ENCODE results near the gene DSTN.
A peak's percentile ranks its signal among the peaks of the same experiment; 100 is the strongest.

The DSTN gene

GRCh38 chr20:17643531-17644188, 73.8 kb downstream of the DSTN start:
- H3K4me3 ChIP-seq (ENCODE audit: low read length): no peak overlapping the region
- DNase-seq (ENCODE audit: low read depth, low spot score): no peak

GRCh38 chr20:17644451-17644850, 74.6 kb downstream of the DSTN start:
- no peak overlapping the region for H3K4me3 ChIP-seq (ENCODE audit: low read length)

DNA sequence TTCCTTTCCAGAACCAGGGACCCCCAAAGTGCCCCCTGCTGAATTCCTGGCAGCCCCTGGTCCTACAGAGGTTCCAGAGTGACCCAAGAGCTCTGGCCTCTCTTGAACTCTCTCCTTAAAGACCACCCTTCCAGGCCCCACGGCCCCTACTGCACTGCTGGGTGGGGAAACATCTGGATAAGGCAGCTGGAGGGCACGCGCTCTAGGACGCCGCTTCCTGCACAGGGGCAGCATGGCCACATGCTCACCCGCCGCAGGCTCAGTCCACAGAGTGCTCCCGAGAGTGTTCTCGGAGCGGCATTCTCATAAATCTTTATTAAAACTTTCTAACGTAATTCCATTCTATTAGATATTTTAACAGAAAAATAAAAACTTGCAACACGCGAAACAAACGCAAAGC, 75.1 kb downstream of the DSTN start:
- no peak overlapping the region for H3K4me3 ChIP-seq (ENCODE audit: low read length)
- no peak for DNase-seq (ENCODE audit: low read depth, low spot score)

More at GRCh38 chr20:17644451-17644850, 74.6 kb downstream of the DSTN start:
- DNase-seq (ENCODE audit: low read depth, low spot score): no peak

- DNase-seq (ENCODE audit: low read depth, low spot score): no peak
- no peak overlapping the region for H3K4me3 ChIP-seq (ENCODE audit: low read length)
These were observed 75.8 kb downstream of the DSTN start for GRCh38 chr20:17645546-17646208.

DNA sequence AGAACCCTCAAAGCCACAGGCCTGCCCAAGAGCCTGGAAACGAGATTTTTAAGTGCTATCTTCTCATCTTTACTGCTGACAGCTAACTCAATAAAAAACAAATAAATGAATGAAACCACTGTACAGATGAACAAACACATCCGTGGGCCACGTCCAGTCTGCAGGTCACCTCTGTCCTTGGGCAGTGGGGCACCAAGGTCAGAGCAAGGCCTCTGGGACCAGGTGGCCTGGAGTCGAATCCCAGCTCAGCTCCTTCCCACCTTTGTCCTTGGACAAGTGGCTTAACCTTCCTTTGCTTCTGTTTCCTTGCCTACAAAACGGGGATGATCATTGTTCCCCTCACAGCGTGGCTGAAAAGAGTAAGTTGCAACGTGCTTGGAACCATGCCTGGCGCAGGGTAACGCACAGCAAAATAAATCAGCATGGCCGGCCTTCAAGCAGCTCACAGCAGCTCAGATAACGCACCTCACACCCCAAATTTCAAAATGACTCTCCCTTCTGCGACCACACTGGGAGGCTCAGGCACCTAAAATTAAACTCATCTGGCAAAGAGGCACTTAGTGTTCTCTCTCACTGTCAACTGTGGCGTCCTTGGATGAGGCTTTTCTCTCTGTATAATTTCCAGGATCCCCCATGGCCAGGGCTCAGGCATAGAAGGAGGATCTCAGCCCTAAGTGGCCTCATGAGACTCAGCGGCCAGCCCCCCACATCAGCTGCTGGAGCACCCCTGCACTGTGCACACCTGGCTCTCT, 76.5 kb downstream of the DSTN start:
- DNase-seq (ENCODE audit: low read depth, low spot score): no peak
- no peak overlapping the region for H3K4me3 ChIP-seq (ENCODE audit: low read length)

- H3K4me3 ChIP-seq (ENCODE audit: low read length): no peak overlapping the region
- DNase-seq (ENCODE audit: low read depth, low spot score): peak; percentile 32
These were observed 77.1 kb downstream of the DSTN start for GRCh38 chr20:17646961-17647301.

GRCh38 chr20:17647391-17648314, 77.8 kb downstream of the DSTN start:
- H3K4me3 ChIP-seq (ENCODE audit: low read length): no peak overlapping the region
- DNase-seq (ENCODE audit: low read depth, low spot score): no peak

GRCh38 chr20:17648315-17648646, 78.4 kb downstream of the DSTN start:
- DNase-seq (ENCODE audit: low read depth, low spot score): peak; percentile 68
- no peak overlapping the region; the same call in 1 of the 2 replicates for H3K4me3 ChIP-seq (ENCODE audit: low read length)

DNA sequence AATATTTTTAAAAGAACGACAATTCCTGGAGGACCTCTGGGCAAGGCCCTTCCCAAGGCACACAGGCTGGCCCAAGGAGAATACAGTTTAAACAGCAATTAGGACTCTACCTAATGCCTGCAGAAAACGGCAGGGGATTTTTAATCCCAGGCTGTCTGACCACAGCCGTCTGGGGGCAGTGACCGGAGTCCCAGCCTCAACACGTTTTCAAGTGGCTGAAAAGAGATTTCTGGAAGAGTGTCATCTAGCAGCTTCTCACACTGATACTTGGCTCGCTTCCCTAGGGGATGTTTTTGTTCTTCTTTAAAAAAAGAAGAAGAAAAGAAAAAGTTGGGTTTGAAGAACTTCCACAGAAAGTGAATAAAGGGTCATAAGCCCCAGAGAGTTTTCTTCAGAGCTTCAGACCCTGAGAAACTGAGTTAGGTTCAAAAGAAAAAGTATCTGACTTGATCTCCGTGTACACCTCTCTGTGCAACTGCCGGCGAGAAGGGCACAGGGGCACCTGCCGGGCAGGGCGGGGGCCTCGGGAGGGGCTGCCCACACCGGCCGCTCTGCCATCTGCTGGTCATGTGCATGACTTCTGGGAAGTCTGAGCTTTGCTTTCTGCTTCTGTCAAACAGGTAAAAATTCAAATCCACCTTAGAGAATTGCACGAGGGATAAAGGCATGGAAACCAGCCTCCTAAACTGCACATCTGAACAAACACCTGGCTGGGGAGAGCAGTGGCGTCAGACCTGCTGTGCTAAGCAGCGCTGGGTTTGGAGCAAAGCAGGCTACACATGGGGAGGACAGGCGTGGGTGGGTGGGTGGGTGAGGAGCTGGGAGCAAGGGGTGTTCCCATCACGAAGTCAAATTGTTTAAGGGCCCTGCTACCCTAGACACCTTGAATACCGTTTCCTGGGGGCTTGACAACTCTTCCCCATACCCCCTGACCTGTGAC, 79.2 kb downstream of the DSTN start:
- peak overlapping the region; percentile 27 for H3K4me3 ChIP-seq (ENCODE audit: low read length)
- peak; percentile 37 for DNase-seq (ENCODE audit: low read depth, low spot score)

GRCh38 chr20:17650301-17651128, 80.6 kb downstream of the DSTN start:
- DNase-seq (ENCODE audit: low read depth, low spot score): peak; percentile 44
- H3K4me3 ChIP-seq (ENCODE audit: low read length): no peak overlapping the region

DNA sequence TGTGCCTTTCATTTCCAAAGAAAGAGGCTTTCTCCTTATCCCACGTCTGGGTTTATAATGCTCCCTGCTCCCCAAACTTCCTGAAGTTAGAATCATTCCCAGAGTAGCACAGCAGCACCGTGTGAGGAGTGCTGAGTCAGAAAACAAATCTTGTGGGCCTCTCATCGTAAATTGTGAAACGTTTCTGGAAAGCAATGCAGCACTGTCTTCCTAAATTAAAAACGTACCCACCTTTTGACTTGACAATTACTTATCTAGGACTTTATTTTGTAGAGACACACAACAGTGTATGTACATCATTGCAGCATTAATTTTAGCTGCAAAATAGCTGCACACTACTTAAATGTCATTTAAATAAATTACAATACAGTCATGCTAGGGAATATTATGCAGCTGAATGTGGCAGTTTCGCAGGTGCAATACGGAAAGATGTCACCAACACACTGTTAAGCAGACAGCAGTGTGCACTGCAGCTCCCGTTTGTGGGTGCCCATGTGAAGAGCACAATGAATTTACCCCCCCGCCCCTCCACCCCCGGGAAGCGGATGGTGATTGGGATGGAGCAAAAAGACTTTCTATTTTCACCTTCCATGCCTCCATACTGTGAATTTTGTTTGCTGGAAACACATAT, 81.4 kb downstream of the DSTN start:
- DNase-seq (ENCODE audit: low read depth, low spot score): no peak
- no peak overlapping the region for H3K4me3 ChIP-seq (ENCODE audit: low read length)

- H3K4me3 ChIP-seq (ENCODE audit: low read length): no peak overlapping the region
- DNase-seq (ENCODE audit: low read depth, low spot score): no peak
These were observed 82.0 kb downstream of the DSTN start for GRCh38 chr20:17651760-17652388.

- no peak for DNase-seq (ENCODE audit: low read depth, low spot score)
- H3K4me3 ChIP-seq (ENCODE audit: low read length): no peak overlapping the region
These were observed 82.5 kb downstream of the DSTN start for GRCh38 chr20:17652411-17652810.

DNA sequence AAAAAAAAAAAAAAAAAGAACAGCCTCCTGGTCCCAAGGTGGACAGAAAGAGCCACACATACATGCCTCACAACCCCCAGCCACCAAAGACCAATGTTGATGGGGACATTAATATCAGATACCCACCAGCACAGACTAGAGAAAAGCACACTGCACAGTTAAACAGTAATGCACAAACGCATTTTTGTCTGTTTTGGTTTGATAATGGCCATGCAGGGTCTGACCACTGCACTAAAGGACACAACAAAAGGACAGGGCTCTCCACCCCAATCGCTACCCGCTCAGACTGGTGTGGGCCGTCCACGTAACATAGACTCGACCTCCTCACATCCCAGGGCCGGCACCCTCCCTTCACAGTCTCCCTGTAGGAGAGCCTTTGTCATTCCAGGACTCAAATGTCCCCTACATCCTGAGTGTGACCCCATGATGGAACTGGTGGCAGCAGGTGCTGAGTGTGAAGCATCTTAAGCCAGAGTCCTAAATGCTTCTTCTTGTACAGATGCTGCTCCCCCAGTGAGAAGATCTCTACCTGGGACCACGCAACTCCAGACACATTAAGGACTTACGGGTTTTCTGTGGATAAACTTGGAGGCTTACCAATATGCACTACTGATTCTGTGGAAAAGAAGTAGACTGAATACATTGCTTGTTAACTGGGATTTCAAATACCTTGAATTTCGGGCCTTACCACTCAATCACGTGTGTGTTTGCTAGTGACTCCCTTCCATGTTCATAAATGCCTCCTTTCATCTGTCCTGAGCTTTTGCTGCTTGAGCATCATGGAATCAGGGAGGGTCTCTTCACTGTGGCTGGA, 84.2 kb downstream of the DSTN start:
- DNase-seq (ENCODE audit: low read depth, low spot score): no peak
- no peak overlapping the region for H3K4me3 ChIP-seq (ENCODE audit: low read length)

DNA sequence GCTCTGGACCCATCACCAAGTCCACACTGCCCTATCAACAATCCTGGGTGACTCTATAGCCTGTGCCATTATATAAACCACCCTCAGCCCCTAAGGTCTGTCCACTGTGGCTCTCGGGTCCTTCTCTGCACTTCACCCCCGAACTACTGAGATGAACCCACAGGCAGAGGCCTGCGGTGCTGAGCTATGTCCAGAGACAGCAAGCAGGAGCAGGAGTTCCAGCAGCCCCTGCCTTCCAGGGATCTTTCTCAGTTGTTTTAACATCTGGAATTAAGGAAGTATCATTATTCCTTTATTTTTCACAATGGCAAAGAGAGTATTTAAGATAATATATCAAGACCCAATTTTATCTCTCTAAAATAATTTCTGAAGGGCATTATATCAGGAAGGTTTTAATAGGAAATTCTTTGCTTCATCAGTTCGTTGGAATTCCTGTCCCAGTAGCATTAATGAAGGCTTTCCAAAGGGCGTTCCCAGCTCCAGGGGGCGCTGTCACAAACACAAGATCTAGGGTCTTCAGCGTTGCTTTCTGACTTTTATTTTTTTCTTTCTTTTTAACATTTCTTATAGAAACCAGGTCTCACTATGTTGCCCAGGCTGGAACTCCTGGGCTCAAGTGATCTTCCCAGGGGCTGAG, 84.9 kb downstream of the DSTN start:
- no peak for DNase-seq (ENCODE audit: low read depth, low spot score)
- no peak overlapping the region for H3K4me3 ChIP-seq (ENCODE audit: low read length)

GRCh38 chr20:17655286-17655651, 85.4 kb downstream of the DSTN start:
- no peak overlapping the region for H3K4me3 ChIP-seq (ENCODE audit: low read length)
- DNase-seq (ENCODE audit: low read depth, low spot score): no peak
